ENCODE results near the gene STX8. TPM values are rescaled to one million over a fixed set of nuclear protein-coding genes. Genes with fewer than 3 reads are reported as not detected.
A peak's percentile ranks its signal among the peaks of the same experiment; 100 is the strongest.

The STX8 gene
- total and polyA plus RNA-seq, 5 experiments from 2014 or later = 38.2 to 167 (median 114) TPM

- no peaks in the 10 kb centered on the region for H3K9me3 Mint-ChIP-seq
- H3K27ac Mint-ChIP-seq = peak overlapping the region in 1 of 10 donors; percentile 8
- POLR2A ChIA-PET = no interaction called here
- peaks cover 0 to 6% (median 1%) of the 10 kb centered on the region in 4 donors for H3K4me1 Mint-ChIP-seq
- peaks cover 0 to 27% (median 22%) of the 10 kb centered on the region in 3 donors for H3K36me3 Mint-ChIP-seq
- no peaks in the 10 kb centered on the region for H3K27me3 Mint-ChIP-seq
- no peak for ATAC-seq
- no peak for DNase-seq
- no peak overlapping the region for H3K4me3 Mint-ChIP-seq
Observed at GRCh38 chr17:9478889-9479288, 96.7 kb downstream of the STX8 start.

- Mint-ChIP-seq H3K36me3 (peaks cover 0 to 12% (median 11%) of the 10 kb centered on the region in 3 donors), H3K4me3 (no peak overlapping the region), H3K27me3 (no peaks in the 10 kb centered on the region), H3K27ac (no peak overlapping the region), H3K4me1 (peaks cover 8 to 17% (median 13%) of the 10 kb centered on the region in 4 donors), H3K9me3 (no peaks in the 10 kb centered on the region)
- POLR2A ChIA-PET = no interaction called here
- DNase-seq (no peak), ATAC-seq (no peak)
Observed at GRCh38 chr17:9475101-9475658, 100.4 kb downstream of the STX8 start.

- Mint-ChIP-seq H3K36me3 (peaks cover 0 to 13% (median 11%) of the 10 kb centered on the region in 3 donors), H3K27ac (peak overlapping the region in 1 of 10 donors; percentile 16), H3K4me1 (peaks cover 17 to 31% (median 25%) of the 10 kb centered on the region in 4 donors), H3K4me3 (no peak overlapping the region), H3K27me3 (no peaks in the 10 kb centered on the region), H3K9me3 (no peaks in the 10 kb centered on the region)
- ATAC-seq (no peak), DNase-seq (no peak)
- POLR2A ChIA-PET = no interaction called here
Observed at GRCh38 chr17:9473711-9474110, 101.9 kb downstream of the STX8 start.

GRCh38 chr17:9472541-9472940 lies 103.1 kb downstream of the STX8 start:
- no peak for ATAC-seq
- POLR2A ChIA-PET = no interaction called here
- peaks cover 0 to 13% (median 10%) of the 10 kb centered on the region in 3 donors for H3K36me3 Mint-ChIP-seq
- H3K4me3 Mint-ChIP-seq = no peak overlapping the region
- H3K4me1 Mint-ChIP-seq = peaks cover 17 to 33% (median 28%) of the 10 kb centered on the region in 4 donors
- H3K27me3 Mint-ChIP-seq = no peaks in the 10 kb centered on the region
- DNase-seq = no peak
- no peaks in the 10 kb centered on the region for H3K9me3 Mint-ChIP-seq
- peak overlapping the region in 3 of 10 donors; percentile 11 to 83 (median 65) for H3K27ac Mint-ChIP-seq

GRCh38 chr17:9472094-9472493 lies 103.5 kb downstream of the STX8 start:
- DNase-seq = no peak
- no peaks in the 10 kb centered on the region for H3K27me3 Mint-ChIP-seq
- H3K4me3 Mint-ChIP-seq = no peak overlapping the region
- peaks cover 17 to 33% (median 28%) of the 10 kb centered on the region in 4 donors for H3K4me1 Mint-ChIP-seq
- POLR2A ChIA-PET = no interaction called here
- no peak for ATAC-seq
- peak overlapping the region in 7 of 10 donors; percentile 62 to 83 (median 65) for H3K27ac Mint-ChIP-seq
- peaks cover 0 to 11% (median 10%) of the 10 kb centered on the region in 3 donors for H3K36me3 Mint-ChIP-seq
- H3K9me3 Mint-ChIP-seq = no peaks in the 10 kb centered on the region

- Mint-ChIP-seq H3K4me1 (peaks cover 15 to 33% (median 28%) of the 10 kb centered on the region in 4 donors), H3K4me3 (peak overlapping the region; percentile 26 to 77 (median 66)), H3K36me3 (peaks cover 0 to 4% (median 2%) of the 10 kb centered on the region in 3 donors), H3K27me3 (no peaks in the 10 kb centered on the region), H3K9me3 (no peaks in the 10 kb centered on the region), H3K27ac (peak overlapping the region; percentile 37 to 92 (median 70))
- POLR2A ChIA-PET = no interaction called here
- peak; percentile 54 to 74 for ATAC-seq
- DNase-seq = peak in 3 of 10 donors; percentile 3 to 20 (median 11)
Observed at GRCh38 chr17:9470171-9470570, 105.4 kb downstream of the STX8 start.

GRCh38 chr17:9468937-9469336 lies 106.7 kb downstream of the STX8 start:
- POLR2A ChIA-PET = no interaction called here
- no peak for ATAC-seq
- Mint-ChIP-seq H3K27me3 (no peaks in the 10 kb centered on the region), H3K4me1 (peaks cover 18 to 39% (median 29%) of the 10 kb centered on the region in 4 donors), H3K9me3 (peaks cover 0 to 2% (median 0%) of the 10 kb centered on the region in 9 donors), H3K27ac (peak overlapping the region in 7 of 10 donors; percentile 6 to 84 (median 21)), H3K36me3 (peaks cover 0 to 6% (median 2%) of the 10 kb centered on the region in 3 donors), H3K4me3 (no peak overlapping the region)
- no peak for DNase-seq

- H3K9me3 Mint-ChIP-seq = peaks cover 0 to 2% (median 0%) of the 10 kb centered on the region in 9 donors
- POLR2A ChIA-PET = no interaction called here
- peaks cover 0 to 6% (median 2%) of the 10 kb centered on the region in 3 donors for H3K36me3 Mint-ChIP-seq
- H3K4me1 Mint-ChIP-seq = peaks cover 17 to 40% (median 29%) of the 10 kb centered on the region in 4 donors
- ATAC-seq (no peak), DNase-seq (no peak)
- H3K27me3 Mint-ChIP-seq = no peaks in the 10 kb centered on the region
- no peak overlapping the region for H3K4me3 Mint-ChIP-seq
- peak overlapping the region in 2 of 10 donors; percentile 21 to 30 for H3K27ac Mint-ChIP-seq
Observed at GRCh38 chr17:9468532-9468931, 107.1 kb downstream of the STX8 start.

- Mint-ChIP-seq H3K27me3 (no peaks in the 10 kb centered on the region), H3K36me3 (peaks cover 0 to 6% (median 2%) of the 10 kb centered on the region in 3 donors), H3K9me3 (peaks cover 0 to 2% (median 0%) of the 10 kb centered on the region in 9 donors), H3K27ac (peak overlapping the region in 2 of 10 donors; percentile 33 to 42), H3K4me3 (no peak overlapping the region), H3K4me1 (peaks cover 17 to 40% (median 28%) of the 10 kb centered on the region in 4 donors)
- ATAC-seq (no peak), DNase-seq (no peak)
- POLR2A ChIA-PET = no interaction called here
Observed at GRCh38 chr17:9467518-9467917, 108.1 kb downstream of the STX8 start.

- Mint-ChIP-seq H3K27me3 (no peaks in the 10 kb centered on the region), H3K27ac (no peak overlapping the region), H3K9me3 (peaks cover 0 to 2% (median 0%) of the 10 kb centered on the region in 9 donors), H3K4me1 (peaks cover 15 to 25% (median 20%) of the 10 kb centered on the region in 4 donors), H3K4me3 (no peak overlapping the region), H3K36me3 (peaks cover 0 to 8% (median 2%) of the 10 kb centered on the region in 3 donors)
- POLR2A ChIA-PET = no interaction called here
- ATAC-seq = no peak
- DNase-seq = no peak
Observed at GRCh38 chr17:9465210-9465921, 110.3 kb downstream of the STX8 start.

GRCh38 chr17:9457005-9457404 lies 118.6 kb downstream of the STX8 start:
- peaks cover 2 to 20% (median 8%) of the 10 kb centered on the region in 3 donors for H3K36me3 Mint-ChIP-seq
- no peak for DNase-seq

GRCh38 chr17:9456330-9456729 lies 119.3 kb downstream of the STX8 start:
- Mint-ChIP-seq H3K27me3 (no peaks in the 10 kb centered on the region), H3K9me3 (peaks cover 0 to 6% (median 0%) of the 10 kb centered on the region in 9 donors), H3K4me3 (no peak overlapping the region), H3K27ac (no peak overlapping the region), H3K36me3 (peaks cover under 1 to 20% (median 8%) of the 10 kb centered on the region in 3 donors), H3K4me1 (peaks cover 0 to 4% (median 0%) of the 10 kb centered on the region in 4 donors)
- DNase-seq (no peak), ATAC-seq (no peak)
- POLR2A ChIA-PET = no interaction called here

More at GRCh38 chr17:9457005-9457404, 118.6 kb downstream of the STX8 start:
- no peak overlapping the region for H3K27ac Mint-ChIP-seq
- no peaks in the 10 kb centered on the region for H3K27me3 Mint-ChIP-seq
- H3K4me1 Mint-ChIP-seq = peaks cover 0 to 4% (median 0%) of the 10 kb centered on the region in 4 donors
- H3K9me3 Mint-ChIP-seq = peaks cover 0 to 6% (median 0%) of the 10 kb centered on the region in 9 donors
- ATAC-seq = no peak
- no peak overlapping the region for H3K4me3 Mint-ChIP-seq
- POLR2A ChIA-PET = no interaction called here

- Mint-ChIP-seq H3K27ac (no peak overlapping the region), H3K27me3 (no peaks in the 10 kb centered on the region), H3K4me1 (peaks cover 0 to 3% (median 0%) of the 10 kb centered on the region in 4 donors), H3K4me3 (no peak overlapping the region), H3K9me3 (peaks cover 0 to under 1% (median 0%) of the 10 kb centered on the region in 9 donors), H3K36me3 (peaks cover 0 to 5% (median 3%) of the 10 kb centered on the region in 3 donors)
- DNase-seq (no peak), ATAC-seq (no peak)
- POLR2A ChIA-PET = no interaction called here
Observed at GRCh38 chr17:9451934-9452333, 123.7 kb downstream of the STX8 start.

Data from naive thymus-derived CD8-positive, alpha-beta T cell (primary cell).